Ishikawa (cell line): Measurements from ENCODE around the gene ARMC8.

Experiments
- CEBPB ChIP-seq: IDR thresholded peaks from 2 replicates; pipeline ENCODE4 v1.6.1; 2012
- CREB1 ChIP-seq: IDR thresholded peaks from 2 replicates; pipeline ENCODE4 v1.6.1; 2012; ENCODE audit warnings: low read depth
- EGR1 ChIP-seq: IDR thresholded peaks from 2 replicates; pipeline ENCODE4 v1.6.1; 2012
- EP300 ChIP-seq: IDR thresholded peaks from 2 replicates; pipeline ENCODE4 v1.6.1; 2012; ENCODE audit warnings: borderline replicate concordance
- FOXM1 ChIP-seq: IDR thresholded peaks from 2 replicates; pipeline ENCODE4 v1.6.1; 2012; ENCODE audit warnings: low read depth, borderline replicate concordance
- NFIC ChIP-seq: IDR thresholded peaks from 2 replicates; pipeline ENCODE4 v1.6.1; 2012
- RAD21 ChIP-seq: IDR thresholded peaks from 2 replicates; pipeline ENCODE4 v1.6.1; 2012; ENCODE audit warnings: low read depth
- TAF1 ChIP-seq: IDR thresholded peaks from 2 replicates; pipeline ENCODE4 v1.6.1; 2012; ENCODE audit warnings: low read depth, mild to moderate bottlenecking
- TCF12 ChIP-seq: IDR thresholded peaks from 2 replicates; pipeline ENCODE4 v1.6.1; 2012; ENCODE audit warnings: low read depth
- TEAD4 ChIP-seq: IDR thresholded peaks from 2 replicates; pipeline ENCODE4 v1.6.1; 2012
- USF1 ChIP-seq: IDR thresholded peaks from 2 replicates; pipeline ENCODE4 v1.6.1; 2012
- YY1 ChIP-seq: IDR thresholded peaks from 2 replicates; pipeline ENCODE4 v1.6.1; 2012; ENCODE audit warnings: low read depth
- ZBTB7A ChIP-seq: IDR thresholded peaks from 2 replicates; pipeline ENCODE4 v1.6.1; 2012; ENCODE audit warnings: low read depth
- TF ChIP-seq, protein P1 (sequence below): IDR thresholded peaks from 2 replicates; pipeline ENCODE4 v1.6.1; 2012
- TF ChIP-seq, protein P2 (sequence below): IDR thresholded peaks from 2 replicates; pipeline ENCODE4 v1.6.1; 2012; ENCODE audit warnings: low read depth, mild to moderate bottlenecking

Gene ARMC8

DNA sequence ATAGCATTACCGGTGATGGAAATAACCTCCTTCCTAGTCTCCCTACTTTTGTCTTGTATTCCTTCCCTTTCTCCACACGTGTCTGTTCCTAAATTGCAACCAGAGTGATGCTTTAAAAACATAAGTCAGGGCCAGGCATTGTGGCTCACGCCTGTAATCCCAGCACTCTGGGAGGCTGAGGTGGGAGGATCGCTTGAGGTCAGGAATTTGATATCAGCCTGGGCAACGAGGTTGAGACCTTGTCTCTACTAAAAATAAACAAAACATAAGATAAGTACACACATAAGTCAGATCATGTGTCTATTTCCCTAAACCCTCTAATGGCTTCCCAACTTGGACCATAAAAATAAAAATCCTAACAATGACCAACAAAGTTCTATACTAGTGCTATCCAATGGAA lies 18.4 kb downstream of the ARMC8 start:
- TF ChIP-seq, protein P1, sequence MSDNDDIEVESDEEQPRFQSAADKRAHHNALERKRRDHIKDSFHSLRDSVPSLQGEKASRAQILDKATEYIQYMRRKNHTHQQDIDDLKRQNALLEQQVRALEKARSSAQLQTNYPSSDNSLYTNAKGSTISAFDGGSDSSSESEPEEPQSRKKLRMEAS = no peak
- TF ChIP-seq CREB1 = no peak
- no peak for TF ChIP-seq ZBTB7A
- no peak for TF ChIP-seq TCF12
- no peak for TF ChIP-seq USF1
- no peak for TF ChIP-seq FOXM1
- no peak for TF ChIP-seq NFIC
- TF ChIP-seq RAD21 = no peak
- no peak for TF ChIP-seq EGR1
- no peak for TF ChIP-seq TAF1
- no peak for TF ChIP-seq CEBPB
- TF ChIP-seq EP300 = no peak
- TF ChIP-seq YY1 = no peak

DNA sequence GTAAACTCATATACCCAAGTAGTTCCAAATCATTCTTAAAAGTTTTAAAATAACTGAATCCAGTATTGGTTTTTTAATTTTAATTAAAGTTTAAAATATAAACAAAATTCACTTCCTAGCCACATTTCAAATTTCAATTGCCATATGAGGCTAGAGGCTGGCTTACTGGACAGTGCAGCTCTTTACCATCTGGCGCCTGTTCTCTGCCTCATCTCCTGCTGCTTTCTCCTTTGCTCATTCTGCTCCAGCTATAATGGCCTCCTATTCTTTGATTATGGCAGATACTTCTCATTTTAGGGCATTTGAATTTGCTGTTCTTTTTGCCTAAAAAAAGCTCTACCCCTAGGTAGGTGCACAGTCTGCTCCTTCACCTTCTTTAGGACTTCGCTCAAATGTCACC lies 19.1 kb downstream of the ARMC8 start:
- TF ChIP-seq RAD21 = no peak
- TF ChIP-seq EP300 = no peak
- TF ChIP-seq, protein P2, sequence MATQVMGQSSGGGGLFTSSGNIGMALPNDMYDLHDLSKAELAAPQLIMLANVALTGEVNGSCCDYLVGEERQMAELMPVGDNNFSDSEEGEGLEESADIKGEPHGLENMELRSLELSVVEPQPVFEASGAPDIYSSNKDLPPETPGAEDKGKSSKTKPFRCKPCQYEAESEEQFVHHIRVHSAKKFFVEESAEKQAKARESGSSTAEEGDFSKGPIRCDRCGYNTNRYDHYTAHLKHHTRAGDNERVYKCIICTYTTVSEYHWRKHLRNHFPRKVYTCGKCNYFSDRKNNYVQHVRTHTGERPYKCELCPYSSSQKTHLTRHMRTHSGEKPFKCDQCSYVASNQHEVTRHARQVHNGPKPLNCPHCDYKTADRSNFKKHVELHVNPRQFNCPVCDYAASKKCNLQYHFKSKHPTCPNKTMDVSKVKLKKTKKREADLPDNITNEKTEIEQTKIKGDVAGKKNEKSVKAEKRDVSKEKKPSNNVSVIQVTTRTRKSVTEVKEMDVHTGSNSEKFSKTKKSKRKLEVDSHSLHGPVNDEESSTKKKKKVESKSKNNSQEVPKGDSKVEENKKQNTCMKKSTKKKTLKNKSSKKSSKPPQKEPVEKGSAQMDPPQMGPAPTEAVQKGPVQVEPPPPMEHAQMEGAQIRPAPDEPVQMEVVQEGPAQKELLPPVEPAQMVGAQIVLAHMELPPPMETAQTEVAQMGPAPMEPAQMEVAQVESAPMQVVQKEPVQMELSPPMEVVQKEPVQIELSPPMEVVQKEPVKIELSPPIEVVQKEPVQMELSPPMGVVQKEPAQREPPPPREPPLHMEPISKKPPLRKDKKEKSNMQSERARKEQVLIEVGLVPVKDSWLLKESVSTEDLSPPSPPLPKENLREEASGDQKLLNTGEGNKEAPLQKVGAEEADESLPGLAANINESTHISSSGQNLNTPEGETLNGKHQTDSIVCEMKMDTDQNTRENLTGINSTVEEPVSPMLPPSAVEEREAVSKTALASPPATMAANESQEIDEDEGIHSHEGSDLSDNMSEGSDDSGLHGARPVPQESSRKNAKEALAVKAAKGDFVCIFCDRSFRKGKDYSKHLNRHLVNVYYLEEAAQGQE = no peak
- TF ChIP-seq TCF12 = no peak
- TF ChIP-seq EGR1 = no peak

- TF ChIP-seq NFIC = no peak
- TF ChIP-seq EP300 = no peak
- no peak for TF ChIP-seq EGR1
Observed at GRCh38 chr3:138210528-138210927, 23.4 kb downstream of the ARMC8 start.

- TF ChIP-seq CEBPB = no peak
- no peak for TF ChIP-seq USF1
- no peak for TF ChIP-seq TAF1
- no peak for TF ChIP-seq FOXM1
- no peak for TF ChIP-seq CREB1
- TF ChIP-seq, protein P2 = no peak
Observed at GRCh38 chr3:138213398-138214085, 26.4 kb downstream of the ARMC8 start.

- TF ChIP-seq, protein P1 = no peak
- TF ChIP-seq TAF1 (no peak), FOXM1 (no peak)
Observed at GRCh38 chr3:138219255-138219654, 32.2 kb downstream of the ARMC8 start.

DNA sequence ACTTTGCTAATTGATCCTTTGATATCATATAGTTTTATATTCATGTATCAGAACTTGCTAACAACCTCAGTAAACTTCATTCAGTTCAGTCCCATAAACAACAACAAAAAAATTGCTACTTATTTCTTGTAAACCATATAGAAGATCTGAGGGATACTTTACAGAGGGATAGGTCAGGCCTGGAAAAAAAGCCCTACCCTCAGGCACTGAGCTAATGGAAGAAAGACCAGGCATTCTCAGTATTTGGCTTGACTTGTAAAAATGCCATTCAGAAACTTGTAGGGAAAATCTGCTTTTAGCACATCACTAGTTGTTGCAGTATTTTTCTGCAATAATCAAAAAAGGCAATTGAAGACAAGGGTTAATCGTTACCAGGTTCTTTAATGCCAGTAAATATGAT lies 33.1 kb downstream of the ARMC8 start:
- TF ChIP-seq YY1 = no peak
- TF ChIP-seq TAF1 = no peak
- TF ChIP-seq CREB1 = no peak
- no peak for TF ChIP-seq RAD21
- no peak for TF ChIP-seq ZBTB7A

GRCh38 chr3:138220788-138221187 lies 33.7 kb downstream of the ARMC8 start:
- TF ChIP-seq TAF1 (no peak), ZBTB7A (no peak), TEAD4 (no peak), FOXM1 (no peak), EGR1 (no peak), YY1 (no peak), CREB1 (no peak), TCF12 (no peak), EP300 (no peak)
